Ishikawa (cell line): Measurements from ENCODE around the gene TENM3.

ENCODE experiments used
- CEBPB ChIP-seq: IDR thresholded peaks from 2 replicates; pipeline ENCODE4 v1.6.1; 2012
- CREB1 ChIP-seq: IDR thresholded peaks from 2 replicates; pipeline ENCODE4 v1.6.1; 2012; ENCODE audit warnings: low read depth
- EGR1 ChIP-seq: IDR thresholded peaks from 2 replicates; pipeline ENCODE4 v1.6.1; 2012
- EP300 ChIP-seq: IDR thresholded peaks from 2 replicates; pipeline ENCODE4 v1.6.1; 2012; ENCODE audit warnings: borderline replicate concordance
- FOXM1 ChIP-seq: IDR thresholded peaks from 2 replicates; pipeline ENCODE4 v1.6.1; 2012; ENCODE audit warnings: low read depth, borderline replicate concordance
- MAX ChIP-seq: IDR thresholded peaks from 2 replicates; pipeline ENCODE4 v1.6.1; 2012
- NFIC ChIP-seq: IDR thresholded peaks from 2 replicates; pipeline ENCODE4 v1.6.1; 2012
- RAD21 ChIP-seq: IDR thresholded peaks from 2 replicates; pipeline ENCODE4 v1.6.1; 2012; ENCODE audit warnings: low read depth
- REST ChIP-seq: IDR thresholded peaks from 2 replicates; pipeline ENCODE4 v1.6.1; 2012; ENCODE audit warnings: low read depth, mild to moderate bottlenecking
- TAF1 ChIP-seq: IDR thresholded peaks from 2 replicates; pipeline ENCODE4 v1.6.1; 2012; ENCODE audit warnings: low read depth, mild to moderate bottlenecking
- TCF12 ChIP-seq: IDR thresholded peaks from 2 replicates; pipeline ENCODE4 v1.6.1; 2012; ENCODE audit warnings: low read depth
- TEAD4 ChIP-seq: IDR thresholded peaks from 2 replicates; pipeline ENCODE4 v1.6.1; 2012
- YY1 ChIP-seq: IDR thresholded peaks from 2 replicates; pipeline ENCODE4 v1.6.1; 2012; ENCODE audit warnings: low read depth
- ZBTB7A ChIP-seq: IDR thresholded peaks from 2 replicates; pipeline ENCODE4 v1.6.1; 2012; ENCODE audit warnings: low read depth
- TF ChIP-seq, protein P1 (sequence below): IDR thresholded peaks from 2 replicates; pipeline ENCODE4 v1.6.1; 2012

Gene TENM3

GRCh38 chr4:182277377-182277776 is 34.2 kb downstream of the TENM3 start:
- no peak for TF ChIP-seq RAD21
- no peak for TF ChIP-seq FOXM1
- no peak for TF ChIP-seq TAF1
- no peak for TF ChIP-seq EP300
- no peak for TF ChIP-seq TEAD4

- no peak for TF ChIP-seq CEBPB
- TF ChIP-seq TAF1 = no peak
- TF ChIP-seq CREB1 = no peak
- no peak for TF ChIP-seq REST
- no peak for TF ChIP-seq YY1
Observed at GRCh38 chr4:182278729-182279128, 35.5 kb downstream of the TENM3 start.

- no peak for TF ChIP-seq TCF12
- TF ChIP-seq, protein P1, sequence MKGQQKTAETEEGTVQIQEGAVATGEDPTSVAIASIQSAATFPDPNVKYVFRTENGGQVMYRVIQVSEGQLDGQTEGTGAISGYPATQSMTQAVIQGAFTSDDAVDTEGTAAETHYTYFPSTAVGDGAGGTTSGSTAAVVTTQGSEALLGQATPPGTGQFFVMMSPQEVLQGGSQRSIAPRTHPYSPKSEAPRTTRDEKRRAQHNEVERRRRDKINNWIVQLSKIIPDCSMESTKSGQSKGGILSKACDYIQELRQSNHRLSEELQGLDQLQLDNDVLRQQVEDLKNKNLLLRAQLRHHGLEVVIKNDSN = no peak
Observed at GRCh38 chr4:182280436-182281111, 37.4 kb downstream of the TENM3 start.

GRCh38 chr4:182286035-182286434 is 42.8 kb downstream of the TENM3 start:
- TF ChIP-seq TCF12 (no peak), EGR1 (no peak), TAF1 (no peak), CEBPB (no peak), TEAD4 (no peak), EP300 (no peak), REST (no peak), MAX (no peak), FOXM1 (no peak), NFIC (no peak), YY1 (no peak), ZBTB7A (no peak), CREB1 (no peak), RAD21 (no peak)
- TF ChIP-seq, protein P1 = no peak

DNA sequence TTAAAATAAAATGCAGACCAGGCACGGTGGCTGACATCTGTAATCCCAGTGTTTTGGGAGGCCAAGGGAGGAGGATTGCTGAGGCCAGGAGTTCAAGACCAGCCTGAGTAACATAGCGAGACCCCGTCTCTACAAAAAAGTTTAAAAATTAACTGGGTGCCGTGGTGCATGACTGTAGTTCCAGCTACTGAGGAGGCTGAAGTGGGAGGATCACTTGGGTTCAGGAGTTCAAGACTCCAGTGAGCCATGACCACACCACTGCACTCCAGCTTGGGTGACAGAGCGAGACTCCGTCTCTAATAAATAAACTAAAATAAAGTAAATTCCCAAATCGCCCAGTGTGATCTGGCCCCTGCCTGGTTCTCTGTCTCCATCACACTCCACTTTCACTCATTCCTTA is 43.7 kb downstream of the TENM3 start:
- TF ChIP-seq REST (no peak), EP300 (no peak), ZBTB7A (no peak), CREB1 (no peak), FOXM1 (no peak), TEAD4 (no peak), RAD21 (no peak), TAF1 (no peak), NFIC (no peak), CEBPB (no peak), TCF12 (no peak)
- TF ChIP-seq, protein P1 = no peak
